ENCODE measurements around the gene PRSS23. TPM values are rescaled to one million over a fixed set of nuclear protein-coding genes. Genes with fewer than 3 reads are reported as not detected.

Gene PRSS23
- total RNA-seq, 2 donors from 2014 or later, result 208 to 261 TPM

Other genes starting within 250 kb of the PRSS23 start
- gene ME3, start 127.9 kb upstream of the PRSS23 start, total RNA-seq, result 10 to 100 TPM; 19.3 to 25.7 TPM
- gene FZD4, start 154.9 kb downstream of the PRSS23 start, total RNA-seq, result 10 to 100 TPM; 42.4 to 49.1 TPM
- 10 to 100 TPM; 16.2 to 25.2 TPM for gene TMEM135, start 237.4 kb downstream of the PRSS23 start, total RNA-seq